Stomach (tissue), 9 donors: ENCODE measurements around the gene CEP170. TPM values are rescaled to one million over a fixed set of nuclear protein-coding genes. Genes with fewer than 3 reads are reported as not detected.

Source experiments
- DNase-seq, 2 donors: peaks; one replicate each; pipeline versions ENCODE4 v3.0.0 to v3.0.0-alpha.2; 2013 to 2019
- H3K27ac ChIP-seq, 5 donors: fragments of 200-600 bp in 4 of 5; sonication (generic) in 4 of 5; one replicate each; pipeline ENCODE4 v1.5.1; 2013 to 2019; ENCODE audit warnings: mild to moderate bottlenecking in 1 of 5, moderate library complexity in 1 of 5
- H3K27me3 ChIP-seq, 3 donors: fragments of 200-600 bp; sonication (generic); one replicate each; pipeline ENCODE4 v1.5.1; 2017 to 2019; ENCODE audit warnings: mixed run types in 1 of 3
- H3K36me3 ChIP-seq, 4 donors: fragments of 200-600 bp; sonication (generic); 1 replicate in 3 of 4; 2 replicates in 1 of 4; pipeline ENCODE4 v1.5.1; 2016 to 2019
- H3K4me1 ChIP-seq, 4 donors: fragments of 200-600 bp; sonication (generic); one replicate each; pipeline ENCODE4 v1.5.1; 2016 to 2019
- H3K4me3 ChIP-seq, 4 donors: fragments of 200-600 bp; sonication (generic) in 3 of 4; one replicate each; pipeline ENCODE4 v1.5.1; 2016 to 2019; ENCODE audit warnings: mild to moderate bottlenecking in 1 of 4
- H3K9me3 ChIP-seq, 4 donors: fragments of 200-600 bp; sonication (generic); one replicate each; pipeline ENCODE4 v1.5.1; 2016 to 2019
- EP300 ChIP-seq: sonication (generic); formaldehyde crosslinking; IDR thresholded peaks from one replicate; pipeline ENCODE4 v1.6.1; 2017; ENCODE audit warnings: antibody characterized with exemption
- POLR2A ChIP-seq, 4 donors: fragments of 450-650 bp; IDR thresholded peaks; one replicate each; pipeline ENCODE4 v1.6.1; 2016; ENCODE audit warnings: antibody characterized with exemption in 4 of 4, control low read depth in 2 of 4, mild to moderate bottlenecking in 1 of 4, moderate library complexity in 1 of 4
- POLR2AphosphoS5 ChIP-seq, 3 donors: sonication (generic); formaldehyde crosslinking; IDR thresholded peaks; one replicate each; pipeline ENCODE4 v1.6.1; 2016; ENCODE audit warnings: antibody characterized with exemption in 3 of 3
- WGBS, 5 donors: extraction: QIAGEN DNeasy Blood & Tissue Kit in 3 of 5; methylation state at CpG; one replicate each; pipeline versions ENCODE4 v1.1.5 to v1.1.7; 2013 to 2018; 5-methylcytosine and 5-hydroxymethylcytosine counted together
- intact Hi-C: fragments of 100-400 bp; cut with DNase I; formaldehyde crosslinking; loops from one replicate; pipeline ENCODE4 v1.15.1; 2023; ENCODE audit warnings: low total_unique reads
- polyA plus RNA-seq, 3 donors: library from polyadenylated mRNA; stranded (reverse); fragments of 200-250 nt; gene quantifications; one replicate each; pipeline ENCODE4 v1.2.3, GENCODE V29; 2013
- total RNA-seq, 5 donors: library from RNA; depleted of rRNA; stranded (reverse); fragments of >200 nt; gene quantifications; one replicate each; pipeline versions ENCODE4 v1.1.0 to v1.2.3, GENCODE V29; 2014 to 2016
- TF ChIP-seq, protein P1 (sequence below), 7 experiments: fragments of 450-650 bp in 4 of 7; fragments of 200-600 bp in 3 of 7; sonication (generic) in 3 of 7; IDR thresholded peaks; one replicate each; pipeline ENCODE4 v1.5.1; 2016 to 2019; ENCODE audit warnings: antibody characterized with exemption in 7 of 7, control low read depth in 2 of 7, mild to moderate bottlenecking in 1 of 7
- donor health status: healthy with polysubstance abuse.
- donor health status: Bipolar disorder and iron deficiency.
- donor health status: healthy.

The CEP170 gene
- total and polyA plus RNA-seq, 8 donors = 0.87 to 71.0 (median 12.9) TPM

DNA sequence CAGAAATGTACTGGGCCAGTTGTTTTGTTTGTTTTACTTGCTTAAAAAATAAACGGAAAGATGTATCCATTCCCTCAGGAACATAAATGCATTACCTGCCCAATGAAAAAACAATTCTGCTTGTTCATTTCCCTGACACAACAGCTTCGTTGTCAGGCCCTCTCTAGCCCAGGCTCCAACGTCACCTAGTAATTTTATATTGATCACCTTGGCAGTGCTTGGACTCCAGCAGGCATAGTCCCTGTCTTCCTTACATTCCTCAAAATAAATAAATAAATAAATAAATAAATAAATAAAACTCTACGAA lies 1.2 kb downstream of the CEP170 start:
- H3K4me1 ChIP-seq = peaks cover 17 to 71% (median 43%) of the 10 kb centered on the region in 4 donors

DNA sequence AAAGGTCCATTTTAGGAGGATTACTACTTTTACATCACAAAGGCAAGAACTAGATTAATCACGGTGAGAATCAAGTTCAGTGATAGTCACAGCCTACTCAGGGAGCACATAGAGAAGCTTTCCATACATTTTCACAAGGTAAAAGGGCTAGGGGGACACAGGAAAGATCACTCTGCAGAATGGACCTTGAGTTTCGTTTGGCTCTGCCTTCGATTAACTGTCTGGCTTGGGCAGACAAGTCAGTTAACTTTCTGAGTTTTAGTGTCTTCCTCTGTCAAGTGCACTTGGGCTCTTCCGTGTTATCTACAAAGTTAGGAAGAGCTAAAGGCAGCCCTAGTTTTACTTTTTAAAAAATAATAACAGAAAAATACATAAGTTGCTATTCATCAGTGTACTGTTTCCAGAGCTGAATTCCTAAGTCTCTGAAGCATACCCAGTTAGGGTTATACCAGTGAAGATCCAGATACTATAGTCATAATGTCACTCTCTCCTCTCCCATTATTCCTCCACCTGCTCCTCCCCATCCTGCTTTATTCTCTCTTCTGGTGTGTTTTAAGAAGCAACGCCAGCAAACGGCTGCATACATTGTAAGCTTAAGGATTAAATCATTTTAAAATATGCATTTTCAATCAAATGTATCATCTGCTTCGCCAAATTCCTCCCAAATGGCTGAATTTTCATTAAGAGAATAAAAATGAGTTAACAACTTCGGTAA lies 1.7 kb downstream of the CEP170 start:
- no peak for DNase-seq
- intact Hi-C loops = no loop called here

More for the DNA sequence above, 1.2 kb downstream of the CEP170 start:
- Histone ChIP-seq H3K36me3 (no peaks in the 10 kb centered on the region), H3K27me3 (no peaks in the 10 kb centered on the region), H3K27ac (peak overlapping the region; percentile 30 to 97 (median 96)), H3K9me3 (no peaks in the 10 kb centered on the region), H3K4me3 (peak overlapping the region; percentile 87 to 97 (median 91))
- no peak for DNase-seq
- WGBS, 5 donors = 3 to 14% (median 7%) methylated on average over 4 of the region's 4 CpGs
- TF ChIP-seq, protein P1, sequence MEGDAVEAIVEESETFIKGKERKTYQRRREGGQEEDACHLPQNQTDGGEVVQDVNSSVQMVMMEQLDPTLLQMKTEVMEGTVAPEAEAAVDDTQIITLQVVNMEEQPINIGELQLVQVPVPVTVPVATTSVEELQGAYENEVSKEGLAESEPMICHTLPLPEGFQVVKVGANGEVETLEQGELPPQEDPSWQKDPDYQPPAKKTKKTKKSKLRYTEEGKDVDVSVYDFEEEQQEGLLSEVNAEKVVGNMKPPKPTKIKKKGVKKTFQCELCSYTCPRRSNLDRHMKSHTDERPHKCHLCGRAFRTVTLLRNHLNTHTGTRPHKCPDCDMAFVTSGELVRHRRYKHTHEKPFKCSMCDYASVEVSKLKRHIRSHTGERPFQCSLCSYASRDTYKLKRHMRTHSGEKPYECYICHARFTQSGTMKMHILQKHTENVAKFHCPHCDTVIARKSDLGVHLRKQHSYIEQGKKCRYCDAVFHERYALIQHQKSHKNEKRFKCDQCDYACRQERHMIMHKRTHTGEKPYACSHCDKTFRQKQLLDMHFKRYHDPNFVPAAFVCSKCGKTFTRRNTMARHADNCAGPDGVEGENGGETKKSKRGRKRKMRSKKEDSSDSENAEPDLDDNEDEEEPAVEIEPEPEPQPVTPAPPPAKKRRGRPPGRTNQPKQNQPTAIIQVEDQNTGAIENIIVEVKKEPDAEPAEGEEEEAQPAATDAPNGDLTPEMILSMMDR (IDR thresholded peaks at IDR 0.05) = no peak
- TF ChIP-seq EP300 = no peak
- no peak for TF ChIP-seq POLR2AphosphoS5 (IDR thresholded peaks at IDR 0.05)
- no peak for TF ChIP-seq POLR2A (IDR thresholded peaks at IDR 0.05)
- intact Hi-C loops = no loop called here

DNA sequence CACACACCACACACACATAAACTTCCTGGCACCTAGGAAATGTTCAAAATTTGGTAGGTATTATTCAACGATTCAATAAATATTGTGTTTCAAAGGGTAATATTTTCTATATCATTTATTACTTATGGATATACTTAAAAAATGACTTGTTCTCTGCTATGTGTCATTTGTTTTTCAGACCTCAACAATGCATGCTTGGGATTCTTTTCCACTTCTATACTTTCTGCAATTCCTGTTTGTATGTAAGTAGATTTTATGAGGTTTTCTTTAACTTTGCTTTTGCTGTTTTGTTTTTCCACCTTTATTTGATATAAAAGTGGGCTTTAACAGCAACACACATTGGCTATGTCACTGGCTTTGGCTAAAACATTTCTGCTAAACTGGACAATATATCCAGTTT lies 3.5 kb downstream of the CEP170 start:
- TF ChIP-seq POLR2AphosphoS5 (IDR thresholded peaks at IDR 0.05) = no peak
- TF ChIP-seq EP300 = no peak
- TF ChIP-seq, protein P1 (IDR thresholded peaks at IDR 0.05) = no peak
- TF ChIP-seq POLR2A (IDR thresholded peaks at IDR 0.05) = no peak
- Histone ChIP-seq H3K36me3 (no peaks in the 10 kb centered on the region), H3K4me1 (peaks cover 5 to 63% (median 30%) of the 10 kb centered on the region in 4 donors), H3K4me3 (no peak overlapping the region), H3K9me3 (no peaks in the 10 kb centered on the region), H3K27me3 (no peaks in the 10 kb centered on the region), H3K27ac (no peak overlapping the region)
- DNase-seq = no peak
- 82 to 94% (median 90%) methylated on average over 1 of the region's 1 CpG for WGBS, 5 donors
- intact Hi-C loops = no loop called here

More for the DNA sequence above, 1.7 kb downstream of the CEP170 start:
- Histone ChIP-seq H3K4me3 (peak overlapping the region; percentile 87 to 97 (median 91)), H3K27ac (peak overlapping the region in 4 of 5 donors; percentile 91 to 97 (median 96)), H3K9me3 (no peaks in the 10 kb centered on the region), H3K4me1 (peaks cover 17 to 71% (median 41%) of the 10 kb centered on the region in 4 donors), H3K27me3 (no peaks in the 10 kb centered on the region), H3K36me3 (no peaks in the 10 kb centered on the region)
- TF ChIP-seq, protein P1 (IDR thresholded peaks at IDR 0.05) = no peak
- TF ChIP-seq POLR2AphosphoS5 (IDR thresholded peaks at IDR 0.05) = no peak
- TF ChIP-seq POLR2A (IDR thresholded peaks at IDR 0.05) = no peak
- TF ChIP-seq EP300 = no peak
- WGBS, 5 donors = 22 to 40% (median 27%) methylated on average over 8 of the region's 8 CpGs

DNA sequence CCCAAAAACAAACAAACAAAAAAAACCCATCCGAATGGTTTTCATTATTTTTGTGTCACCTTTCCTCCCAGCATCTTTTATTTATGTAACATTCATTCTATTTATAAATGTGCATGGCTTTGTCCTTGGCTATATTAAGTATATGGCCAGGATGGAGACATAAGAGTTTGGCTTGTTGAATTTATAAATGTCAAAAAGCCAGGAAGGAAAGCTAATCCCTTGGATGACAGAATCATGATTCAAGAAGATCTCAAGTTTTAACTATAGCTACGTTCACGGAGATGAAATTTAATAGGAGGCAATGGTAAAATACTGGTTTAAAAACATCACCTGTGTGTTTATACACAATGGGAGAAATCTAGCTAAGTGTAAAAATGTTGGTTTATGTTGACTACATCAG lies 5.0 kb downstream of the CEP170 start:
- no peak for TF ChIP-seq POLR2AphosphoS5 (IDR thresholded peaks at IDR 0.05)
- no peak for TF ChIP-seq POLR2A (IDR thresholded peaks at IDR 0.05)
- no peak for TF ChIP-seq EP300
- TF ChIP-seq, protein P1 (IDR thresholded peaks at IDR 0.05) = no peak
- peaks cover 4 to 60% (median 27%) of the 10 kb centered on the region in 4 donors for H3K4me1 ChIP-seq
- no peaks in the 10 kb centered on the region for H3K27me3 ChIP-seq
- H3K4me3 ChIP-seq = no peak overlapping the region
- intact Hi-C loops = no loop called here
- no peak overlapping the region for H3K27ac ChIP-seq
- DNase-seq = no peak
- no peaks in the 10 kb centered on the region for H3K9me3 ChIP-seq
- no peaks in the 10 kb centered on the region for H3K36me3 ChIP-seq
- WGBS, 5 donors = 64 to 80% (median 78%) methylated on average over 3 of the region's 3 CpGs
